ENCODE results near the gene BRD4.

DNA sequence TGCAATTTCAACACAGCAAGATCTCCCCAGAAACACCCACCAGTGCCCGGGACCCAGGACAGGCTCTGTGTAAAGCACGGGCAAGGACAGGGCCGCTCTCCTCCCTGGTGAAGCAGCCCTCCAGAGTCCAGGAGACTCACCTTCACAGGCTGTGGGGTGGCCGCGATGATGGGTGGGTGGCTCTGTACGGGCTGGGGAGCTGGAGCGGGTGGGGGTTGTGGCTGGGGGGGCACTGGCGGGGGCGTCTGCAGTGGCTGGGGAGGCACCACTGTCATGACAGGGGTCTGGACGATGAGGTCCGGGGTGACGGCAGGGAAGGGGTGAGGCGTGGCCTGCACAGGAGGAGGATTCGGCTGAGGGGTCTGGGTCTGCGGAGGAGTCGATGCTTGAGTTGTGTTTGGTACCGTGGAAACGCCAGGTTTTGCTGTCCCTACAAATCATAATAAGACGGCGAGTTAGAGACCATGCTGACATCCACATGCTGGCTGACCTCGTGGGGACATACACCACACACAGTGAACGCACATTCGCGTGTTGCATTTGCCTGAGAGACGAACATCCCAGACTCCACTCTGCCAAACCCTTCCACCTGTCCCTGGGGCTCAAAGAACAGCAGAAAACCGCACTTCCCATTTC, 67.0 kb downstream of the BRD4 start:
- TF ChIP-seq EZH2 (IDR thresholded peaks at IDR 0.05; ENCODE audit: low read depth, unreplicated experiment) (no peak), CTCF (conservative IDR thresholded peaks at IDR 0.05; ENCODE audit: low read depth in 2 of 2) (no peak), ZNF331 (CRISPR knock-in tag; IDR thresholded peaks at IDR 0.05; ENCODE audit: low read depth) (no peak), JUNB (IDR thresholded peaks at IDR 0.05; ENCODE audit: unreplicated experiment) (no peak)
